GM19025 (cell line): ENCODE results near the gene ARIH1.
"Not testable (repeated sequence)": the region's sequence is repeated elsewhere in the genome, so short reads cannot be mapped to it uniquely, and the experiment has no call there.

Source experiments
- ATAC-seq: cut with Tn5 transposase; IDR thresholded peaks from one replicate; pipeline ENCODE4 v1.9.1; 2021; ENCODE audit warnings: mild to moderate bottlenecking, low read depth, moderate library complexity; ENCODE audit not compliant: unreplicated experiment

Gene ARIH1

GRCh38 chr15:72591361-72591760 lies 117.2 kb downstream of the ARIH1 start:
- no peak for ATAC-seq

DNA sequence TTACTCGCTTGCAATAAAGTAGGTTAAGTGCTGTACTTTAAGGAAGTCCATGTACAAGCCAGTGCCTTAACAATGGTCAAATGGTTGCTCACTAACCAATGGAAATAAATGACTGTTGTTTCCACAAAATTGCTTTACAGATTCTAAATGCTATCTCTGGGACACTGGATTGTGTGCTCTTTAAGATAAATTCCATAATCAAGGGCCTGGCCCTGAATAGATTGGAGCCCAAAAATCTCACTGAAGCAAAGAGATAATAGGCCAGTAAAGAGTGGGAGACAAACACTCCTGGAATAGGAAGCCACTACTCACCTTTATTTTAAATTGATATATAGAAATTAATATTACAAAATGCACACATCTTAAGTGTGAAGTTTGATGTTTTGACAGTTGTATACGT lies 118.0 kb downstream of the ARIH1 start:
- no peak for ATAC-seq

GRCh38 chr15:72592676-72593075 lies 118.5 kb downstream of the ARIH1 start:
- no peak for ATAC-seq

GRCh38 chr15:72593838-72594237 lies 119.7 kb downstream of the ARIH1 start:
- ATAC-seq: no peak

- ATAC-seq: no peak
Measured at GRCh38 chr15:72599855-72600464, 125.8 kb downstream of the ARIH1 start.

DNA sequence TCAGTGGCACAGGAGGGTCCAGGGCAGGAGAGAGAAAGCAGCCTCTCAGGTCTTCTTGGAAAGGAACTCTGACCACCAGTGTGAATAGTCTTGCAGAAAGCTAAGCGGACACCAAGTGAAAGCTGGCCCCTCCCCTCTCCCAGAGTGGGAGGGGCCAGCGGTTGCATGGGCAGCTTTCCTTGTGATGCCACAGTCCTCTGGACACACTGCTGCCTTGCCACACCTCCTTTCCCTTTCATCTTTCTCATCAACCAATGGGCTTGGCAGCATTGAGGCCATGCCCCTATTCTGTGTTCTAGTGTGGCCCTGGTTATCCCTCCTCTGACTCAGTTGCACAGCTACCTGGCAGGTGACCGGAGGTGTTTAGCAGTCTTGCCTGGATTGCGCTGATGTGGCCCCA lies 130.7 kb downstream of the ARIH1 start:
- no peak for ATAC-seq

DNA sequence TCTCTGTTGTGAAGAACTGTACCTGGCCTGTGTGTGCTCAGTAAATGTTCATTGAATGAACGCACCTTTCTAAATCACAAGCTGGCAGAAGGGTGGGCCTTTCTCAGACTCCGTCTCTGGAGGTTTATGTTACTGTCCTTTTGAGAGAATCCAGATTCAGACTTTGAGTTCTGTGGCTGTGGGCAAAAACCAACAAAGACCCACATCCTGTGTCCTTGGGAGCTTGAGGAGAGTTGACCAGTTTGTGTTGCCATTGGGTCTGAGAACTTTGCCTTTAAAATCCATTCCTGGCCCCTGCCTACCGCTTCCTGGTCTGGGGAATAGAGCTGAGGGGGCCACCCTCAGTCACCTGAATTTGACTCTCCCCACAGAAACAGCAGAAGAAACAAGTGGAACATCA lies 134.0 kb downstream of the ARIH1 start:
- not testable (repeated sequence) for ATAC-seq

DNA sequence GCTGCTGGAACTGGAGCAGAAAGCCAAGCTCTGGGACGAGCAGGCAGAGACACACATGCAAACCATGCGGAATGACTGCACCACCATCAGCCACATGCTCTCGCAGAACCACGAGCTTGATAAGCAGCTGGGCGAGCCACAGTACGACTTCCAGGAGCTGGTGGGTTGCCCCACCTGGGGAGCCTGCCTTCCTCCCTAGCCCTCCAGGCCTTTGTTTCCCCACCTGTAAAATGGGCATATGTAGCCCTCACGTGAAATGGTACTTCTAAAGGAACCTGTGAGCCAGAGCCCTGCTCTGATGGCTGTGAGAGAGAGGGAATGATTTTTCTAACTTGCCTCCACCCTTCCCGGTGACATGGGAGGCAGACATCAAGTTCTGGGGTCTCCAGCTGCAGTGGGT lies 135.7 kb downstream of the ARIH1 start:
- ATAC-seq: no peak

- ATAC-seq: not testable (repeated sequence)
Measured at GRCh38 chr15:72612324-72612723, 138.2 kb downstream of the ARIH1 start.

DNA sequence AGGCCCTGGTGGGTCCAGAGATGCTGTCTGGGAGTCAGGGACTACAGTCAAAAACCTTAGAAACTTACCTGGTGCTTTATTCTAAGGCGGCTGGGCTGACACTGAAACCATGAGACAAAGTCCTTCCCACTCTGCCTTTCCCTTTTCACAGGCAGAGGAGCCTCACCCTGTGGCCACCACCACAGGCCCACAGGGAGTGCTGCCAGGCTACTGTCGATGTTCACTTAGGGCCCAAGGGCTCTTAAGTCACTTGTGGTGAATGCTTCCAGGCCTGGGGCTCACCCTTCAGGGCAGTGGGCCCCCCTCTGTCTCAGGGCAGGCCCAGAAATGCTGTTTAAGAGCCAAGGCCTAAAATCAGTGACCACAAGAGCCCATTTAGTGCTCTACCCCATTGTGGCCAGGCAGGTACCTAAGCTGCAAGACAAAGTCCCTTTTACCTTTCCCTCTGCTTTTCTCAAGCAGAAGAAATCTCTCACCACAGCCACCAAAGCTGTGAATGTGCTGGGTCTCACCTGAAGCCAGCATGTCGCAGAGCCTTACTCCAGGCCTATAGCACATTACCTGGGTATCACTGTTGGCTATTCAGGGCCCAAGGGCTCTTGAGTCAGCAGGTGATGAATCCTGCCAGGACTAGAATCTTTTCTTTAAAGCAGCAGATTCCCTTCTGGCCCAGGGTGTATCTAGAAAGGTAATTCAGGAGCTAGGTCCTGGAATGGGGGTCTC lies 140.8 kb downstream of the ARIH1 start:
- ATAC-seq: no peak

DNA sequence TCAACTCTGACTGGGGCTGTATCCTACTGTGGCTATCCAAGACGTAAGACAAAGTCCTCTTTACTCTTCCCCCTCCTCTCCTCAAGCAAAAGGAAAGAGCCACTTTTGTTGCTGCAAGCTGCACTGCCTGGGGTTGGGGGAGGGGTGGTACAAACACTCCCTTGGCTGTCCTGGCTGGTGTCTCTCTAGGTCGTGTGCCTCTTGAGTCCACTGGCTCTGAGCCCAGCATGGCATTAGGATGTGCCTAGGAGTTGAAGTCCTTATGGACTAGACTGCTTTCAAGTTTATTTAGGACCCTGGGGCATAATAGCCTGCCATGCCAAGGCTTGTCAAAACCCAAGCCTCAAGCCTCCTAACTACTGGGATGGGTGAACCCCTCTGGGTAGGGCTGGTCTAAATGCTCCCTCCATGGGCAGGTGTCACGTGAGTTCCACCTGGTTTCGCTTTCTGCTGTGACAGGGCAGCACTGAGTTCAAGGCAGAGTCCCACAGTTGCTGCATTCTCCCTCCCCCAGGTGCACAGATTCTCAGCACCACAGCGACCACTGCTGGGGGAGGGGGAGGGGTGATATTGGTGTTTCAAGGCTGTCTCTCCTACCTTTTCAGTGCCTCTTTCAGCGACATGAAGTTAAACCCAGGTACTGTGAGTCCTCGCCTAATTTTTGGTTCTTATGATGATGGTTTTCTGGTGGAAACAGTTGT lies 141.6 kb downstream of the ARIH1 start:
- ATAC-seq: not testable (repeated sequence)

DNA sequence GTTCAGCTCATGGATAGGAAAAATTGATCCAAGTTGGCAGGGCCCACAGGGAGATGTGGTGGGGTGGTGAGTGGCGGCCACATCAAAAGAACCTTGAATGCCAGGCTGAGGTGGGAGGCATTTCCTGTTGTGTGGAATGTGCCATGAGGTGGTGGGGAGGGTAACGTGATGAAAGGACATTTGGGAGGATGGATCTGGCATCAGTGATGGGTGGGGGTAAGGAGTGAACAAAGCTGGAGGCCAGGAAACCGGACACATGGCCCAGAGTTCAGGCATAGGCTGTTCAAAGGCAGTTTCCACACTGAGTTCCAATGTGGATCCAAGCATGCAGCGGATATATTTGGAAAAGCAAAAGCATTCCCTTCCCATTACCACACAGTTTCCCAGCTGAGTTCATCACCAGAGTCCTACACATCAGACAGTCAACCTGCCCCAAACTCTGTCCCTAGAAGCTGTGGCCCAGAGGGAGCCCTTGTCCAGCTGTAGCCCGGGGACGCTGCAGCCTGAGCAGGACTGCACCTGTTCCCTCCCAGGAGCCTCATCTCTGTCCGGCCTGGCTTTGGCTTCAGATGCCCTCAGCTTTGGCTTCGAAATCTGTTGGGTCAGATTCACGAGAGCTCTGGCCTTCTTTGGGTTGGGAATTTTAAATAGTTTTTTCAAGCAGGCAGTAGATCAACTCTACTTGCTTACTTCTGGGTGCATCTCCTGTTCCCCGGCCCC lies 142.5 kb downstream of the ARIH1 start:
- no peak for ATAC-seq

GRCh38 chr15:72623854-72624253 lies 149.7 kb downstream of the ARIH1 start:
- ATAC-seq: not testable (repeated sequence)

DNA sequence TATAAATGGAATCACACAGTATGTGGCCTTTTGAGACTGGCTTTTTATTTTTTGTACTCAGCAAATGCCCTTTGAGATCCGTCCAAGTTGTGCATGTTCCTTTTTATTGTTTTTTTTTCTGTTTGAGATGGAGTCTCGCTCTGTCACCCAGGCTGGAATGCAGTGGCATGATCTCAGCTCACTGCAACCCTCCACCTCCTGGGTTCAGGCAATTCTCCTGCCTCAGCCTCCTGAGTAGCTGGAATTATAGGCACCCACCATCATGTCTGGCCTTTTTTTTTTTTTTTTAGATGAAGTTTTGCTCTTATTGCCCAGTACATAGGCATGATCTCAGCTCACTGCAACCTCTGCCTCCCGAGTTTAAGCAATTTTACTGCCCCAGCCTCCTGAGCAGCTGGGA lies 152.0 kb downstream of the ARIH1 start:
- not testable (repeated sequence) for ATAC-seq

DNA sequence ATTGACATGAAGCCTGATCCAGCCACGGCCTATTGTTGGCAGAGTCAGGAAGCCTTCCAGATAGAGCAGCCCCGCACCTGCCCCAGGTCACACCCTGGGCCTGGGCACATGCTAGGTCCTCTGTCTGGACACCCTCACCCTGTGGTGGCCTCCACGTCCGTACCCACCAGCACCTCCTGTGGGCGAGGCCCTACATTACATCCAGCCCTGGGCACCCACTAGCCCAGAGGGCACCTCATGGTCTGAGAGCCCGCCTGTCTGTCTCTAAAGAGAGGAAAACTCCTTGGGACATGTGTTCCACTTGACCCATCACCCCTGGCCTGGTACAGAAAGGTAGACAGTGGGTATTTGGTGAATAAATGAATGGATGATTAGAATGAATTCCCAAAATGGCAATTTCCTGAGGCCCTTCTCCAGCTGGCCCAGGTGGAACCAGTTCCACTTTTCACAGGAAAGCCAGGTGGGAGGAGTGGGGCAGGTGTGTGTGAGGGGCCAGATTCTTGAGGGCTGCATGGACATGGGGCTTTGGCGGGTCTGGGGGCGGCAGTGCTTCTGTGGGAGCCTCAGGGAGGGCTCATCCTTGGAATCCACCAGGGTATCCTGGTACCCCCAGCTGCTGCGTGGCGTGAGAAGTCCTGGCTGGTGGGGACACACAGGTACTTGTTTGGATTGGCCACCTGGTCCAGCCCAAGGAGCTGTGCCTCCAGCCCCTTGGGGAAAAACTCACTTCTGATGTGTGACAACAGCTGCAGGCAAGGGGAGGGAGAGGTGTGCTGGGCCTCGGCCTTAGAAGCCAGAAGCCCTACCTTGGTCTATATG lies 154.3 kb downstream of the ARIH1 start:
- ATAC-seq: not testable (repeated sequence)

- ATAC-seq: not testable (repeated sequence)
Measured at GRCh38 chr15:72629068-72629570, 155.0 kb downstream of the ARIH1 start.

DNA sequence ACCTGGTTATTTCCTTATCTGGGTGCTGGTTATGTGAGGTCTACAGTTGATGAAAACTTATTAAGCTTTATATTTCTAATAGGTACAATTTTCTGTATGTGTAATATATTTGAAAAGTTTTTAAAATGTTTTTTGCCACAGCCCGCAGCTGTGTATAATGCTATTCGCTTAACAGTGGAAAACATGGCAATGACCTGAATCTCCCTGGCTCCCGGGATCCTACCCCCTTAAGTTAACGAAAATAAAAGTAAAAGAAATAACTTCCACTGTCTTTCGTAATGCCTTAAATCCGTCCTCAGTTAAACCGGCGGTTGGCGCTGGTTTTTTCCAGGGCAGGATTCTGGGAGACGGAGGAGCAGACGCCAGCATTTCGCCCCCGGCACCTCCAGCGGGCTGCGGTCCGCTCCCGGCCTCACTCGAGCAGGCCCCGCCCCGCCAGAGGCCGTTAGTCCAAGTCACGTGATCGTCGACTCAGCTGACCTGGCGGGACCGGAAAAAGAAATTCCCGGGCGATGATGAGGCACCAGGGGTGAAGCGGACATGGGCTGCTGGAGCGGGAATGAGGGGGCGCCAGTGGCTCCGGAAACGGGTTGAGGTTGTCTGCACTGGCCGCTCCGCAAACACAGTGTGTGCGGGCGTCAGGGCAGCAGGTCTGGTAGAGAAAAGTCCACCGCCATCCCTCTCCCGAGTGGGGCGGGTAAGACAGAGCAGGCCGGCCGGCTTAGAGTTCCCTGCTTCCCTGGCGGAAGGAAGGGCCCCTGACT lies 162.6 kb downstream of the ARIH1 start:
- ATAC-seq: not testable (repeated sequence)

DNA sequence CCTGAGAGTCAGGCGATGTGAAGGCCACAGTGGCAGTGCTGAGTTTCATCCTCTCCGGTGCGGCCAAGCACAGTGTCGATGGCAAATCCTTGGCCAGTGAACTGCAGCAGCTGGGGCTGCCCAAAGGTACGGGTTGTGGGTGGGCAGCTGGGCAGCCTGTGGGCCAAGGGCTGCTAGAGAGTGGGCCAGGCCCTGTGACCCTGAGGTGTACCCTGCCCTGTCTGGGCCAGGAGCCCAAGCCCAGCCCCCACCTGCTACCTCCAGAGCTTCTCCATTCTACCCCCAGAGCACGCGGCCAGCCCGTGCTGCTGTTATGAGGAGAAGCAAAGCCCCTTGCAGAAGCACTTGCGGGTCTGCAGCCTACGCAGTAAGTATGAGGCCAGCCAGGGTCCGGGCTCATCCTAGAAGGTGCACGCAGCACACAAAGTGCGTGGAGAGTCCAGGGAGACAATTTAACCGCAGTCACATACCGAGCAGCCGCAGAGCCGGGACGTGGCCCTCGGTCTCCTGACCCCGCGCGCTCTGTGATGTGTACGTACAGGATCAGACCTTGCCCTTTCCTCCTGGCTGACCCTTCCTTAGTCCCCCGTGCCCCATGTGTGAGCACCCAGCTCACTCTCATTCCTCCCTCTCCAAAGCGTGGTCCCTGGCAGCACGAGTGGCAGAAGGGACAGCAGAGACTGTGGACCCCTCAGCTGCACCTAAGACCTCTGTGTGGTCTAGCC lies 165.8 kb downstream of the ARIH1 start:
- ATAC-seq: not testable (repeated sequence)

GRCh38 chr15:72642271-72642670 lies 168.1 kb downstream of the ARIH1 start:
- not testable (repeated sequence) for ATAC-seq
